Loucy (cell line): ENCODE results near the gene P4HB.
A peak's percentile ranks its signal among the peaks of the same experiment; 100 is the strongest.

Experiments used
- H2AFZ ChIP-seq: fragments of 200-600 bp; sonication (generic); 2 replicates; pipeline ENCODE4 v1.6.0; 2016; ENCODE audit warnings: antibody characterized with exemption, mild to moderate bottlenecking, low read length, moderate library complexity
- H3F3A ChIP-seq: fragments of 200-600 bp; 2 replicates; pipeline ENCODE4 v1.6.0; 2016; ENCODE audit warnings: antibody characterized with exemption, low read depth, mild to moderate bottlenecking
- H3K27me3 ChIP-seq: fragments of 200-600 bp; sonication (generic); 2 replicates; pipeline ENCODE4 v1.6.1; 2014; ENCODE audit warnings: low read length, mild to moderate bottlenecking; ENCODE audit not compliant: insufficient read depth, poor library complexity, severe bottlenecking
- H3K36me3 ChIP-seq: fragments of 200-600 bp; sonication (generic); 2 replicates; pipeline ENCODE4 v1.6.1; 2016; ENCODE audit warnings: low read length; ENCODE audit not compliant: insufficient read depth
- H3K4me1 ChIP-seq: fragments of 200-600 bp; sonication (generic); 2 replicates; pipeline ENCODE4 v1.5.1; 2014; ENCODE audit warnings: low read length, mild to moderate bottlenecking; ENCODE audit not compliant: insufficient read depth, poor library complexity, severe bottlenecking
- H3K4me2 ChIP-seq: fragments of 200-600 bp; sonication (generic); 2 replicates; pipeline ENCODE4 v1.6.0; 2014; ENCODE audit warnings: antibody characterized with exemption, low read length, low read depth, mild to moderate bottlenecking; ENCODE audit not compliant: poor library complexity, severe bottlenecking
- H3K4me3 ChIP-seq: fragments of 200-600 bp; sonication (generic); 2 replicates; pipeline ENCODE4 v1.5.1; 2014; ENCODE audit warnings: low read length, mild to moderate bottlenecking, mixed read lengths; ENCODE audit not compliant: poor library complexity, severe bottlenecking
- H3K79me2 ChIP-seq: fragments of 200-600 bp; sonication (generic); 2 replicates; pipeline ENCODE4 v1.6.1; 2014; ENCODE audit warnings: low read length; ENCODE audit not compliant: insufficient read depth
- H3K9ac ChIP-seq: fragments of 200-600 bp; sonication (generic); 2 replicates; pipeline ENCODE4 v1.6.0; 2014; ENCODE audit warnings: mild to moderate bottlenecking, low read depth, low read length, moderate library complexity; ENCODE audit not compliant: poor library complexity, severe bottlenecking
- H3K9me2 ChIP-seq: fragments of 200-600 bp; sonication (generic); replicated peaks from 2 replicates; pipeline ENCODE4 v1.6.1; 2016; ENCODE audit warnings: low read depth, low read length, mixed read lengths
- H3K9me3 ChIP-seq: fragments of 200-600 bp; sonication (generic); 2 replicates; pipeline ENCODE4 v1.6.1; 2014; ENCODE audit warnings: mild to moderate bottlenecking, antibody characterized with exemption, low read length, low read depth; ENCODE audit not compliant: insufficient read depth
- H4K20me1 ChIP-seq: fragments of 200-600 bp; sonication (generic); 2 replicates; pipeline ENCODE4 v1.6.0; 2014; ENCODE audit warnings: antibody characterized with exemption, low read length, mild to moderate bottlenecking; ENCODE audit not compliant: insufficient read depth, poor library complexity, severe bottlenecking
- EZH2phosphoT487 ChIP-seq: fragments of 200-600 bp; IDR thresholded peaks from 2 replicates; pipeline ENCODE4 v1.6.1; 2018; ENCODE audit warnings: antibody characterized with exemption, mild to moderate bottlenecking, moderate library complexity, borderline replicate concordance
- TF ChIP-seq, protein P1 (sequence below): fragments of 200-600 bp; sonication (generic); conservative IDR thresholded peaks from 2 replicates; pipeline ENCODE4 v1.5.1; 2014; ENCODE audit warnings: mild to moderate bottlenecking, antibody characterized with exemption, low read length

The P4HB gene

DNA sequence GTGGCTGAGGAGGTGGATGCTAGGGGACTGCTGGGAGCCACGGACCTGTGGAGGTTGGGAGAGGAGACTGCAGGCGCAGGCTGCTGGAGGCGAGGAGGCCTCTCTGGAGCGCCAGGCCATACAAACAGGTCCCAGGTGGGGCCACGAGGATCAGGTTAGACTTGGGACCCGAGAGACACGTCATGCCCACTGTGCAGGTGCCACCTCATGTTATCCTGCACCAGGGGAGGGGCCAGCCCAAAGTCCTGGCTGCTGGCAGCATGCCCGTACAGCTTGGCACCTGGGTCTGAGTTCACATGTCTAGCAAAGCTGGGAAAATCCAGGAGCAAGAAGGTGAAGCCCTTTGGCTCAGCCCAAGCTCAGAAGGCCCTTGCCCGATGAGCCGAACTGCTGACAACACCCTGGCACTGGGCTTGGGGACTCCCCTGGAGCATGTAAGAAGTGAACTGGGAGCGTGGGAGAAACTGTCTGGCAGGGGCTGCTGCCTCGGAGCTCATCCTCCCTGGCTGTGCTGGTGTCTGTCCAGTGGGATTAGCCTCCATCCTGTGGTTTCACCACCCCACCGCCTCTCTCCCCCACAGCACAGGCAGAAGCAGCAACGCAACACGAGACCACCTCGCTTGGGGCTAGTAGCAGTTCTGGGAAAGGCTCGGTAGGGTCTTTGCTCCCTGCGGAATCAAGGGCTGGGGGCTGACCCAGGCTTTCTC, 5.6 kb upstream of the P4HB start:
- Histone ChIP-seq H3K79me2 (peaks cover 88% of the 10 kb centered on the region), H4K20me1 (peaks cover 45% of the 10 kb centered on the region), H3K36me3 (peaks cover 18% of the 10 kb centered on the region)

DNA sequence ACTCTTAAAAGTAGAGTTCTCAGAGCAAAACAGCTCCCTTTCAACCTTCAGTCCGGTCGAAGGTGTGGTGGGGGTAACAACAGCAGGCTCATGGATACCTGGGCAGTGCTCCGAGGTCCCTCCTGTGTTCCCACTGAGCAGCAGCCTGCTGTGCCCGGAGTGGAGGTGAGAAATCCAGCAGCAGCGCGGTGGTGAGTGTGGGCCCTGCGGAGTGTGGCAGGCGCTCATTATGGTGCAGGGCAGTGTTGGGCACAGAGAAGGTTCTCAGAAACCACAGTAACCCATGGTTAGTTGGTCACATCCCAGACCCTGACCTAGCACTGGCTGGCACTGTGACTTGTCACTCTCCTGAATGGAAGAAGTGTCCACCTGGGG, 5.0 kb upstream of the P4HB start:
- no peak overlapping the region for H3K9ac ChIP-seq
- no peak overlapping the region for H2AFZ ChIP-seq
- H3F3A ChIP-seq, result no peaks in the 10 kb centered on the region; the same call in 1 of the 2 replicates
- peaks cover 42% of the 10 kb centered on the region for H4K20me1 ChIP-seq
- peaks cover 83% of the 10 kb centered on the region for H3K79me2 ChIP-seq
- peaks cover 26% of the 10 kb centered on the region for H3K4me1 ChIP-seq
- H3K9me3 ChIP-seq, result no peaks in the 10 kb centered on the region
- TF ChIP-seq, protein P1, sequence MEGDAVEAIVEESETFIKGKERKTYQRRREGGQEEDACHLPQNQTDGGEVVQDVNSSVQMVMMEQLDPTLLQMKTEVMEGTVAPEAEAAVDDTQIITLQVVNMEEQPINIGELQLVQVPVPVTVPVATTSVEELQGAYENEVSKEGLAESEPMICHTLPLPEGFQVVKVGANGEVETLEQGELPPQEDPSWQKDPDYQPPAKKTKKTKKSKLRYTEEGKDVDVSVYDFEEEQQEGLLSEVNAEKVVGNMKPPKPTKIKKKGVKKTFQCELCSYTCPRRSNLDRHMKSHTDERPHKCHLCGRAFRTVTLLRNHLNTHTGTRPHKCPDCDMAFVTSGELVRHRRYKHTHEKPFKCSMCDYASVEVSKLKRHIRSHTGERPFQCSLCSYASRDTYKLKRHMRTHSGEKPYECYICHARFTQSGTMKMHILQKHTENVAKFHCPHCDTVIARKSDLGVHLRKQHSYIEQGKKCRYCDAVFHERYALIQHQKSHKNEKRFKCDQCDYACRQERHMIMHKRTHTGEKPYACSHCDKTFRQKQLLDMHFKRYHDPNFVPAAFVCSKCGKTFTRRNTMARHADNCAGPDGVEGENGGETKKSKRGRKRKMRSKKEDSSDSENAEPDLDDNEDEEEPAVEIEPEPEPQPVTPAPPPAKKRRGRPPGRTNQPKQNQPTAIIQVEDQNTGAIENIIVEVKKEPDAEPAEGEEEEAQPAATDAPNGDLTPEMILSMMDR, result no peak
- TF ChIP-seq EZH2phosphoT487, result no peak
- no peaks in the 10 kb centered on the region for H3K9me2 ChIP-seq
- no peak overlapping the region for H3K4me2 ChIP-seq
- H3K4me3 ChIP-seq, result no peak overlapping the region
- peaks cover under 1% of the 10 kb centered on the region for H3K27me3 ChIP-seq
- H3K36me3 ChIP-seq, result peaks cover 18% of the 10 kb centered on the region

More for the DNA sequence above, 5.6 kb upstream of the P4HB start:
- Histone ChIP-seq H3K4me1 (peaks cover 26% of the 10 kb centered on the region), H2AFZ (no peak overlapping the region), H3F3A (no peaks in the 10 kb centered on the region; the same call in 1 of the 2 replicates), H3K9me2 (no peaks in the 10 kb centered on the region), H3K4me2 (no peak overlapping the region), H3K9me3 (no peaks in the 10 kb centered on the region), H3K9ac (no peak overlapping the region), H3K4me3 (no peak overlapping the region), H3K27me3 (peaks cover 4% of the 10 kb centered on the region)
- TF ChIP-seq, protein P1, result no peak
- no peak for TF ChIP-seq EZH2phosphoT487

DNA sequence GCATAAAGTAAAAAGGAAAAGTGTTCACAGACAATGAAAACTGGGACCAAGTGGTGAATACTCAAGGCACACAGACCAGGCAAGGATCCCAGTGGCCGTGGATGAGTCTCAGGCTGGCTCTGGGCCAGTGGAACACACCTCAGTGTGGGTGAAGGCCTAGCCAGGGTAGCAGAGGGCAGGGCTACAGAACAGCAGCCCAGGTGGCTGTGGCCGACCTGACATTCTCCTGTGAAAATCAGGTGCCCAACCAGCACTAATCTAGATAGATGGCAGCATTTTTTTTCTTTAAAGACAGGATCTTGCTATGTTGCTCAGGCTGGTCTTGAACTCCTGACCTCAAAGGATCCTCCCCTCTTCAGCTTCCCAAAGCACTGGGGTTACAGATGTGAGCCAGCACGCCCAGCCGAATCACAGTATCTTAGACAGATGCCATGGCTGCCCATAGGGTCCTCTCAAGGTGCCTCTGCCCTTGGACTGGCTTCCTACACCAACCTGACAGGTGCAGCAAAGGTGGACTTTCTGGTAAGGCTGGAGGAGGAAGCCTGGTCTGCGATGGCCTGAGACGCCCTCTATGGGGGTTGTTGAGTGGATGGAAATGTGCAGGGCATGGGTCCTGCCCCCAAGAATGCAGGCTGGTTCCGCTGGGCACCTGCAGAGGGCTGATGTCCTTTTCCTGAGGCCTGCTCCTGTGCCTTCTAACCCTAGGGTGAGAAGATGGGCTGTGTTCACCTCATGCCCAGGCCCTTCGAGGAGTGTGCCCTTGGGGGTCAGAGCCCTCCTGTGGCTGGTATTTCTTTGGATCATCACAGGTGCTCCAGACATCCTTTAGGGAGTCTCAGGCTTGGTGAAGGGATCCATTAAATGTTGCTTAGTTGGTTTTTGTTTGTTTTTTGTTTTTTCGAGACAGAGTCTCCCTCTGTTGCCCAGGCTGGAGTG, 3.8 kb upstream of the P4HB start:
- Histone ChIP-seq H3K36me3 (peaks cover 16% of the 10 kb centered on the region), H3K4me2 (peak overlapping the region; percentile 87), H3K9ac (peak overlapping the region; percentile 53)

More for the DNA sequence above, 3.8 kb upstream of the P4HB start:
- Histone ChIP-seq H4K20me1 (peaks cover 36% of the 10 kb centered on the region), H3K9me2 (no peaks in the 10 kb centered on the region), H3K27me3 (no peaks in the 10 kb centered on the region), H3K79me2 (peaks cover 83% of the 10 kb centered on the region), H2AFZ (no peak overlapping the region), H3K9me3 (no peaks in the 10 kb centered on the region), H3K4me3 (peak overlapping the region; percentile 99), H3F3A (no peaks in the 10 kb centered on the region; the same call in 1 of the 2 replicates), H3K4me1 (peaks cover 19% of the 10 kb centered on the region)
- TF ChIP-seq, protein P1, result peak; percentile 35; the same call in 1 of the 2 replicates
- TF ChIP-seq EZH2phosphoT487, result no peak
